Esophagus squamous epithelium (tissue), 4 donors: ENCODE data around the gene ALDH1A3.

Experiments
- POLR2A ChIP-seq, 4 donors: fragments of 450-650 bp; IDR thresholded peaks; one replicate each; pipeline ENCODE4 v1.6.1; 2017; ENCODE audit warnings: antibody characterized with exemption in 4 of 4, mild to moderate bottlenecking in 4 of 4, moderate library complexity in 3 of 4
- TF ChIP-seq, protein P1 (sequence below), 6 experiments: fragments of 450-650 bp in 4 of 6; fragments of 200-600 bp in 2 of 6; sonication (generic) in 2 of 6; IDR thresholded peaks; one replicate each; pipeline ENCODE4 v1.5.1; 2016 to 2019; ENCODE audit warnings: antibody characterized with exemption in 6 of 6, mild to moderate bottlenecking in 4 of 6, moderate library complexity in 4 of 6

DNA sequence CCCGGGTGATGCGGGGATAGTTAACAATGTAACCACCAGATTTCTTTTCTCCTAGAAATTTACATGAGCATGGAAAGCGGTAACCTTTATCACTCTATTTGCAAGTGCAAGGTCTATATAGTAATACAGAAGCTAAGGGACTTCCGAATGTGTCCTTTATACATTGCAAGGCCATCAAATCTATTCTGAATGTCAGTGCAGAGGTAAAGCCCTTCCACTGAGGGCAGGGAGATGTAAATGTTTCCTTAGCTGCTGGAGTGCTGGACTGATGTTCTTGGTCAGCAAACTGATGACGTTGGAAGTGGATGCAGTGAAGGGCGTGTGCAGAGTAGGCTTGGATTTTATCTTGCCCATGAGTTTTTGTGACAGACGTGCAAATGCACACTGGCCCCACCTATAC, 6.2 kb downstream of the ALDH1A3 start:
- TF ChIP-seq, protein P1, sequence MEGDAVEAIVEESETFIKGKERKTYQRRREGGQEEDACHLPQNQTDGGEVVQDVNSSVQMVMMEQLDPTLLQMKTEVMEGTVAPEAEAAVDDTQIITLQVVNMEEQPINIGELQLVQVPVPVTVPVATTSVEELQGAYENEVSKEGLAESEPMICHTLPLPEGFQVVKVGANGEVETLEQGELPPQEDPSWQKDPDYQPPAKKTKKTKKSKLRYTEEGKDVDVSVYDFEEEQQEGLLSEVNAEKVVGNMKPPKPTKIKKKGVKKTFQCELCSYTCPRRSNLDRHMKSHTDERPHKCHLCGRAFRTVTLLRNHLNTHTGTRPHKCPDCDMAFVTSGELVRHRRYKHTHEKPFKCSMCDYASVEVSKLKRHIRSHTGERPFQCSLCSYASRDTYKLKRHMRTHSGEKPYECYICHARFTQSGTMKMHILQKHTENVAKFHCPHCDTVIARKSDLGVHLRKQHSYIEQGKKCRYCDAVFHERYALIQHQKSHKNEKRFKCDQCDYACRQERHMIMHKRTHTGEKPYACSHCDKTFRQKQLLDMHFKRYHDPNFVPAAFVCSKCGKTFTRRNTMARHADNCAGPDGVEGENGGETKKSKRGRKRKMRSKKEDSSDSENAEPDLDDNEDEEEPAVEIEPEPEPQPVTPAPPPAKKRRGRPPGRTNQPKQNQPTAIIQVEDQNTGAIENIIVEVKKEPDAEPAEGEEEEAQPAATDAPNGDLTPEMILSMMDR (IDR thresholded peaks at IDR 0.05), result no peak
- no peak for TF ChIP-seq POLR2A (IDR thresholded peaks at IDR 0.05)
